Neutrophil (primary cell): ENCODE data around the gene C4orf36.

Experiments used
- H3K27ac ChIP-seq: fragments of 200-600 bp; sonication (generic); 2 replicates; pipeline ENCODE4 v1.5.1; 2016; ENCODE audit warnings: mild to moderate bottlenecking, moderate library complexity
- H3K27me3 ChIP-seq: fragments of 200-600 bp; sonication (generic); 2 replicates; pipeline ENCODE4 v1.6.0; 2016; ENCODE audit warnings: mild to moderate bottlenecking
- H3K36me3 ChIP-seq: fragments of 200-600 bp; sonication (generic); 2 replicates; pipeline ENCODE4 v1.5.1; 2017
- H3K4me1 ChIP-seq, 2 experiments: fragments of 200-600 bp in 1 of 2; sonication (generic) in 1 of 2; 1 replicate in 1 of 2; 2 replicates in 1 of 2; pipeline versions ENCODE4 v1.5.1 to v1.6.1; 2013 to 2016; ENCODE audit warnings: low read depth in 1 of 2, low read length in 1 of 2, mild to moderate bottlenecking in 1 of 2, moderate library complexity in 1 of 2; ENCODE audit not compliant: control insufficient read depth in 1 of 2, insufficient read depth in 1 of 2
- H3K4me3 ChIP-seq, 2 experiments: fragments of 200-600 bp in 1 of 2; sonication (generic) in 1 of 2; 1 replicate in 1 of 2; 2 replicates in 1 of 2; pipeline ENCODE4 v1.5.1; 2013 to 2016; ENCODE audit warnings: low read depth in 1 of 2, low read length in 1 of 2, mild to moderate bottlenecking in 1 of 2, moderate library complexity in 1 of 2
- H3K9me3 ChIP-seq: fragments of 200-600 bp; sonication (generic); 2 replicates; pipeline ENCODE4 v1.5.1; 2016
- TF ChIP-seq, protein P1 (sequence below): fragments of 200-600 bp; sonication (generic); IDR thresholded peaks from 2 replicates; pipeline ENCODE4 v1.5.1; 2016; ENCODE audit warnings: antibody characterized with exemption

Gene C4orf36

DNA sequence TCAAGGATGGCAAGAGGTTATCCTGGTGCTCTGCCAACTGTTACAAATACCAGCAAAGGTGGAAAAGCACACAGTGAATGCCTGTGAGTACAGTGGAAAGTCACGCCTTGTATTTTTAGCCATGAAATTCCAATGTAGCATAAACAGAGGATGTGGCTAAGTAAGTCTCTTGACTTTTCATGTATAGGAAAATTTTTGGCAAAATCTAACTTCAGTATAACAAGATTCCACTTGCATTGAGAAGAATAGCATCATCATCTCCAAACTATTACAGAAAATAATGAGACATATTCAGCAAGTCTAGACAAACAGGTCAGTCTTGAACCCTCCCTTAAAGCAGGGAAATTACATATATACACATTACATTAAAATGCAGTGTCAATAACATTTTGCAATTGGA, 50.9 kb downstream of the C4orf36 start:
- no peaks in the 10 kb centered on the region for H3K4me1 ChIP-seq
- TF ChIP-seq, protein P1, sequence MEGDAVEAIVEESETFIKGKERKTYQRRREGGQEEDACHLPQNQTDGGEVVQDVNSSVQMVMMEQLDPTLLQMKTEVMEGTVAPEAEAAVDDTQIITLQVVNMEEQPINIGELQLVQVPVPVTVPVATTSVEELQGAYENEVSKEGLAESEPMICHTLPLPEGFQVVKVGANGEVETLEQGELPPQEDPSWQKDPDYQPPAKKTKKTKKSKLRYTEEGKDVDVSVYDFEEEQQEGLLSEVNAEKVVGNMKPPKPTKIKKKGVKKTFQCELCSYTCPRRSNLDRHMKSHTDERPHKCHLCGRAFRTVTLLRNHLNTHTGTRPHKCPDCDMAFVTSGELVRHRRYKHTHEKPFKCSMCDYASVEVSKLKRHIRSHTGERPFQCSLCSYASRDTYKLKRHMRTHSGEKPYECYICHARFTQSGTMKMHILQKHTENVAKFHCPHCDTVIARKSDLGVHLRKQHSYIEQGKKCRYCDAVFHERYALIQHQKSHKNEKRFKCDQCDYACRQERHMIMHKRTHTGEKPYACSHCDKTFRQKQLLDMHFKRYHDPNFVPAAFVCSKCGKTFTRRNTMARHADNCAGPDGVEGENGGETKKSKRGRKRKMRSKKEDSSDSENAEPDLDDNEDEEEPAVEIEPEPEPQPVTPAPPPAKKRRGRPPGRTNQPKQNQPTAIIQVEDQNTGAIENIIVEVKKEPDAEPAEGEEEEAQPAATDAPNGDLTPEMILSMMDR: no peak
- no peak overlapping the region for H3K4me3 ChIP-seq
- H3K27ac ChIP-seq: no peak overlapping the region
- H3K9me3 ChIP-seq: no peaks in the 10 kb centered on the region
- H3K27me3 ChIP-seq: no peaks in the 10 kb centered on the region
- no peaks in the 10 kb centered on the region for H3K36me3 ChIP-seq

DNA sequence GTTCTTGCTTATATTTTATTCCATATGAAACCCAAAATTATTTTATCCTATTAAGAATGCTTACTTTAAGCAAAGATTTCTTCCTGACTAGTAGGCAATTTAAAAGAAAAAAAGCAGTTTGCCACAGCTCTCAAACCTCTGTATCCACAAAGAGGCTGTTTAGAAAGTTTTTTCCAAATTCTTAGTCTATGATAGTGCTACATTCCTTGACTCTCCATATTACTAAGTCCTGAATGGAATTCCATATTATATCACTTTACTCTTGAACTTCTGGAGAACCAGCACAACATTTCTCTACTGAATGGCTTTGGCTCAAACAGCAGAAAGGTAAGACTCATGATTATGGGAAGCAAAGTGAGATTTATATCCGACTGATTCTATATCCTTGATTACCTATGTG, 51.4 kb downstream of the C4orf36 start:
- no peak overlapping the region for H3K27ac ChIP-seq

DNA sequence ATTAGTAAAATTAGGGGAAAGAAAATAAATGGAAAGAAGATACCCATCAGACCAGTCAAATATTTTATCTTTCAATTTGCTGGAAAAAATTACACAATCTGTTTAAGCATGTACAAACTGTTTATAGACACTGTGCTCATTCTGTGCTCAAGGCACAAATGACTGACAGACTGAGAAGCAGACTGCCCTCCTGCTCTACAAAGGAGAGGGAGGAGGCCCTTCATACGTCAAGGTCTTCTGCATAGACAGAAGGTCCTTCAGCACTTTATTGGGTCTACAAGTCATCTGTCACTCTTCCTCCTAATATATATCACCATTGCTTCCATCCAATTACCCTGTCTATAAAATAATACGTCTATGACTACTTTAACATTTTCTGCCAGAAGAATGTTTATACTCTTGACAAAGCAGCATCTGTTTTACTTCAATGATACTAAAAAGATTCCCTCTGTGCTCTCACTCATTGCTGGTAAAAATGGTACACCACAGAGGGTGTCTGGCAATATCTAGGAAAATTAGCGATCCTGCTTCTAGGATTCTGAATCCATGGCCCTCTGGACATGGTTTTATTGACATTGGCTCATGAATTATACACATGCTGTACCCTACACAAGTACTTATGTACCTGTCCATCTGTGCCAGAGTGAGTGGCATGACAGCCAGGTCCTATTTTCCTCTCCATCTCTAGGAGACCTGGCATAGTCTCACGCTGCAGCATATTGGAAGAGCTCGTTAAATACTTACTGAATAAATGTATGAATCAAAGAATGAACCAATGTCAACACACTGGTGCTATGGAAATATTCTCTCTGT, 54.3 kb downstream of the C4orf36 start:
- no peaks in the 10 kb centered on the region for H3K27me3 ChIP-seq
- no peaks in the 10 kb centered on the region for H3K4me1 ChIP-seq
- TF ChIP-seq, protein P1: no peak

More for the DNA sequence above, 51.4 kb downstream of the C4orf36 start:
- Histone ChIP-seq H3K4me3 (no peak overlapping the region), H3K27me3 (no peaks in the 10 kb centered on the region), H3K9me3 (no peaks in the 10 kb centered on the region), H3K36me3 (no peaks in the 10 kb centered on the region), H3K4me1 (no peaks in the 10 kb centered on the region)
- TF ChIP-seq, protein P1: no peak

DNA sequence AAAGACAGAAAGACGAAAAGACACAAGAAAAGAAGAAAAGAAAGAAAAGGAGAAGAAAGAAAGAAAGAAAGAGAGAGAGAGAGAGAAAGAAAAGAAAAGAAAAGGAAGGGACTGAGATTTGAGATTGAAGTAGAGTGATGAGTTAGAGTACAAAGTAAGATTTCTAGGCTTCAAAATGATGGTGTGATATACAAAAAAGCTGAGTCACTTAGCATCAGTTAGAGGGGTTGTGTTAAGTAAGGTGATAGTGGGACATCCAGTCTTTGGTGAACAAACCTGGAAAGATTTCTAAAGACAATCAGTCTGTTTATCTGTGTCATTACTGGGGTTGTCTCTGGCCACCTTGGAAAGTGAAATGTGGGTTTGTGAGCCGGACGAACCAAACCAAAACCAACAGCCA, 56.5 kb downstream of the C4orf36 start:
- Histone ChIP-seq H3K36me3 (no peaks in the 10 kb centered on the region), H3K4me3 (no peak overlapping the region), H3K4me1 (no peaks in the 10 kb centered on the region), H3K27me3 (no peaks in the 10 kb centered on the region), H3K27ac (no peak overlapping the region), H3K9me3 (no peaks in the 10 kb centered on the region)
- TF ChIP-seq, protein P1: no peak

More for the DNA sequence above, 54.3 kb downstream of the C4orf36 start:
- no peaks in the 10 kb centered on the region for H3K36me3 ChIP-seq
- H3K4me3 ChIP-seq: no peak overlapping the region
- no peak overlapping the region for H3K27ac ChIP-seq
- no peaks in the 10 kb centered on the region for H3K9me3 ChIP-seq

DNA sequence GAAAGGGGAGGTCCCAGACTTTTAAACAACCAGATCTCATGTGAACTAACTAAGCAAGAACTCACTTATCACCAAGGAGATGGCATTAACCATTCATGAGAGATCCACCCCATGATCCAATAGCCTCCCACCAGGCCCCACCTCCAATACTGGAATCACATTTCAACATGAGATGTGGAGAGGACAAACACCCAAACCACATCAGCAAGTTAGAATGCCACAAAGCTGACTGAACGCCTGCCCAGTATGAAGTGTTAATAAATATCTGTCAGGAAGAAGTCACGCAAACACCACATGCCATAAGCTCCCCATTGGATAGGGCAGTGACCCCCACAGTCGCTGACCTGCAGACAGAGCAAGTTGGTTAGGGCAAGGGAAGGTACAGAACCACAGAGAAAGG, 57.3 kb downstream of the C4orf36 start:
- Histone ChIP-seq H3K4me3 (no peak overlapping the region), H3K36me3 (no peaks in the 10 kb centered on the region), H3K27ac (no peak overlapping the region), H3K9me3 (no peaks in the 10 kb centered on the region), H3K4me1 (no peaks in the 10 kb centered on the region), H3K27me3 (no peaks in the 10 kb centered on the region)
- TF ChIP-seq, protein P1: no peak
